Esophagus mucosa (tissue), 1 donor: ENCODE measurements around the gene ANKRD11. TPM values are rescaled to one million over a fixed set of nuclear protein-coding genes. Genes with fewer than 3 reads are reported as not detected.
"Not testable (repeated sequence)": the region's sequence is repeated elsewhere in the genome, so short reads cannot be mapped to it uniquely, and the experiment has no call there.

Experiments
- ATAC-seq: fragments of 200-7000 bp; cut with Tn5 transposase; one replicate; pipeline ENCODE4 v1.9.1; 2020
- total RNA-seq: library from RNA; stranded (reverse); gene quantifications from one replicate; pipeline ENCODE4 v1.2.4, GENCODE V29; 2023
- donor health status: DM: yes; HTN: yes; CAD: no.

The ANKRD11 gene
- total RNA-seq, 1 donor from 2014 or later, result 81.1 TPM

GRCh38 chr16:89478576-89479221, 11.7 kb downstream of the ANKRD11 start:
- peak; percentile 70 for ATAC-seq

- ATAC-seq, result peak; percentile 64
These were observed 13.5 kb downstream of the ANKRD11 start for GRCh38 chr16:89476811-89477261.

GRCh38 chr16:89476379-89476778, 14.0 kb downstream of the ANKRD11 start:
- ATAC-seq, result peak; percentile 91

GRCh38 chr16:89475144-89475543, 15.2 kb downstream of the ANKRD11 start:
- no peak for ATAC-seq

- ATAC-seq, result peak; percentile 59
These were observed 16.5 kb downstream of the ANKRD11 start for GRCh38 chr16:89473791-89474414.

- ATAC-seq, result no peak
These were observed 17.1 kb downstream of the ANKRD11 start for GRCh38 chr16:89473136-89473712.

GRCh38 chr16:89472711-89473075, 17.7 kb downstream of the ANKRD11 start:
- no peak for ATAC-seq

- ATAC-seq, result no peak
These were observed 23.0 kb downstream of the ANKRD11 start for GRCh38 chr16:89467382-89467781.

GRCh38 chr16:89466920-89467319, 23.4 kb downstream of the ANKRD11 start:
- ATAC-seq, result no peak

- not testable (repeated sequence) for ATAC-seq
These were observed 27.0 kb downstream of the ANKRD11 start for GRCh38 chr16:89463312-89463711.

- not testable (repeated sequence) for ATAC-seq
These were observed 27.7 kb downstream of the ANKRD11 start for GRCh38 chr16:89462639-89463038.

- ATAC-seq, result not testable (repeated sequence)
These were observed 28.5 kb downstream of the ANKRD11 start for GRCh38 chr16:89461890-89462289.

- ATAC-seq, result no peak
These were observed 29.8 kb downstream of the ANKRD11 start for GRCh38 chr16:89460556-89460955.

- ATAC-seq, result no peak
These were observed 31.4 kb downstream of the ANKRD11 start for GRCh38 chr16:89458967-89459366.

- ATAC-seq, result peak; percentile 72
These were observed 31.8 kb downstream of the ANKRD11 start for GRCh38 chr16:89458551-89458950.

GRCh38 chr16:89456419-89456959, 33.9 kb downstream of the ANKRD11 start:
- no peak for ATAC-seq

- ATAC-seq, result peak; percentile 47
These were observed 34.7 kb downstream of the ANKRD11 start for GRCh38 chr16:89455692-89456091.

GRCh38 chr16:89455178-89455577, 35.2 kb downstream of the ANKRD11 start:
- no peak for ATAC-seq

- ATAC-seq, result not testable (repeated sequence)
These were observed 35.8 kb downstream of the ANKRD11 start for GRCh38 chr16:89454378-89455125.

GRCh38 chr16:89453501-89454321, 36.6 kb downstream of the ANKRD11 start:
- peak; percentile 53 for ATAC-seq

GRCh38 chr16:89452925-89453324, 37.4 kb downstream of the ANKRD11 start:
- ATAC-seq, result no peak

- no peak for ATAC-seq
These were observed 38.1 kb downstream of the ANKRD11 start for GRCh38 chr16:89452241-89452640.
